ENCODE measurements around the gene MADD.

MADD gene

GRCh38 chr11:47348859-47349258 is 78.9 kb downstream of the MADD start:
- CTCF ChIA-PET: interaction anchor here (0.8 to 2.3 kb wide), 5 partner anchors 12 to 115 kb away, joined by 3 to 5 read pairs (median 4); no protein-coding TSS in a partner anchor
- Histone ChIP-seq H3K27me3 (replicated peaks in 2 of 5; ENCODE audit: control insufficient read depth in 4 of 5, insufficient read depth in 5 of 5, low read length in 4 of 5) (no peaks in the 10 kb centered on the region), H3K27ac (ENCODE audit: insufficient read depth in 1 of 2, low read depth in 1 of 2, low read length in 2 of 2, poor library complexity in 1 of 2, severe bottlenecking in 2 of 2) (no peak overlapping the region), H3K9me3 (ENCODE audit: control extremely low read depth in 1 of 5, control insufficient read depth in 4 of 5, insufficient read depth in 2 of 5, low read depth in 1 of 5, low read length in 4 of 5) (no peaks in the 10 kb centered on the region), H3K36me3 (ENCODE audit: control insufficient read depth in 4 of 4, insufficient read depth in 4 of 4, low read length in 3 of 4) (peaks cover 0 to 2% (median under 1%) of the 10 kb centered on the region in 4 experiments), H3K4me1 (ENCODE audit: control extremely low read depth in 1 of 4, control insufficient read depth in 4 of 4, insufficient read depth in 4 of 4, low read length in 3 of 4) (no peaks in the 10 kb centered on the region), H3K4me3 (ENCODE audit: control insufficient read depth in 1 of 7, extremely low read depth in 1 of 7, insufficient read depth in 4 of 7, low read depth in 2 of 7, low read length in 6 of 7) (no peak overlapping the region)
- 68% methylated on average over 6 of the region's 8 CpGs for WGBS (ENCODE audit: insufficient coverage)
- POLR2A ChIA-PET: no interaction called here
- DNase-seq: peak; percentile 31 to 61 (median 59)

- Histone ChIP-seq H3K27me3 (replicated peaks in 2 of 5; ENCODE audit: control insufficient read depth in 4 of 5, insufficient read depth in 5 of 5, low read length in 4 of 5) (no peaks in the 10 kb centered on the region), H3K4me3 (ENCODE audit: control insufficient read depth in 1 of 7, extremely low read depth in 1 of 7, insufficient read depth in 4 of 7, low read depth in 2 of 7, low read length in 6 of 7) (no peak overlapping the region), H3K27ac (ENCODE audit: insufficient read depth in 1 of 2, low read depth in 1 of 2, low read length in 2 of 2, poor library complexity in 1 of 2, severe bottlenecking in 2 of 2) (no peak overlapping the region), H3K4me1 (ENCODE audit: control extremely low read depth in 1 of 4, control insufficient read depth in 4 of 4, insufficient read depth in 4 of 4, low read length in 3 of 4) (no peaks in the 10 kb centered on the region), H3K36me3 (ENCODE audit: control insufficient read depth in 4 of 4, insufficient read depth in 4 of 4, low read length in 3 of 4) (peaks cover 0 to 9% (median 5%) of the 10 kb centered on the region in 4 experiments), H3K9me3 (ENCODE audit: control extremely low read depth in 1 of 5, control insufficient read depth in 4 of 5, insufficient read depth in 2 of 5, low read depth in 1 of 5, low read length in 4 of 5) (no peaks in the 10 kb centered on the region)
- 96% methylated on average over 19 of the region's 23 CpGs for WGBS (ENCODE audit: insufficient coverage)
- POLR2A ChIA-PET: interaction anchor here (0.7 kb wide), 1 partner anchor 15 kb away, joined by 3 read pairs; no protein-coding TSS in a partner anchor
- DNase-seq: no peak
- CTCF ChIA-PET: interaction anchor here (0.7 to 2.3 kb wide), 8 partner anchors 11 to 162 kb away, joined by 3 to 5 read pairs (median 4); partner anchors contain the start of gene NR1H3
These were observed 79.7 kb downstream of the MADD start for GRCh38 chr11:47349521-47350095.

DNA sequence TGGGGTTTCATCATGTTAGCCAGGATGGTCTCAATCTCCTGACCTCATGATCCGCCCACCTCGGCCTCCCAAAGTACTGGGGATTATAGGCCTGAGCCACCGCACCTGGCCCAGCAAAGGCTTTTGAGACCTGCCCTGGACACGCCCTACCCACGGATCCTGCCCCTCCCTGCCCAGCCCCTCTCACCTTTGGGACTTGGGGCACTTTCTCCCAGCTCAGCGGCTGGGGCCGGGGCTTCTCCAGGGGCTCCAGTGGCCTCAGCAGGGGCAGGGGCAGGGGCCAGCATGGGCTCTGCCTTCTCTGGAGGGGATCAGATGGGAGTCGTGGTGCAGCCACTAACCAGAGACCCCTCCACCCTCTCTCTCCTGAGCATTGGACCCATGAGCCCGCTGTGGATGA is 80.4 kb downstream of the MADD start:
- H3K9me3 ChIP-seq (ENCODE audit: control extremely low read depth in 1 of 5, control insufficient read depth in 4 of 5, insufficient read depth in 2 of 5, low read depth in 1 of 5, low read length in 4 of 5): no peaks in the 10 kb centered on the region
- CTCF ChIA-PET: interaction anchor here (0.7 to 2.3 kb wide), 7 partner anchors 12 to 163 kb away, joined by 3 to 5 read pairs (median 4); partner anchors contain the start of gene NR1H3
- POLR2A ChIA-PET: no interaction called here
- no peak for DNase-seq
- H3K36me3 ChIP-seq (ENCODE audit: control insufficient read depth in 4 of 4, insufficient read depth in 4 of 4, low read length in 3 of 4): peaks cover 0 to 13% (median 7%) of the 10 kb centered on the region in 4 experiments
- no peak overlapping the region for H3K27ac ChIP-seq (ENCODE audit: insufficient read depth in 1 of 2, low read depth in 1 of 2, low read length in 2 of 2, poor library complexity in 1 of 2, severe bottlenecking in 2 of 2)
- WGBS (ENCODE audit: insufficient coverage): 95% methylated on average over 9 of the region's 9 CpGs
- H3K4me1 ChIP-seq (ENCODE audit: control extremely low read depth in 1 of 4, control insufficient read depth in 4 of 4, insufficient read depth in 4 of 4, low read length in 3 of 4): no peaks in the 10 kb centered on the region
- H3K27me3 ChIP-seq (replicated peaks in 2 of 5; ENCODE audit: control insufficient read depth in 4 of 5, insufficient read depth in 5 of 5, low read length in 4 of 5): no peaks in the 10 kb centered on the region
- H3K4me3 ChIP-seq (ENCODE audit: control insufficient read depth in 1 of 7, extremely low read depth in 1 of 7, insufficient read depth in 4 of 7, low read depth in 2 of 7, low read length in 6 of 7): no peak overlapping the region

- peaks cover 2 to 24% (median 14%) of the 10 kb centered on the region in 4 experiments for H3K36me3 ChIP-seq (ENCODE audit: control insufficient read depth in 4 of 4, insufficient read depth in 4 of 4, low read length in 3 of 4)
- H3K27ac ChIP-seq (ENCODE audit: insufficient read depth in 1 of 2, low read depth in 1 of 2, low read length in 2 of 2, poor library complexity in 1 of 2, severe bottlenecking in 2 of 2): no peak overlapping the region
- 95% methylated on average over 29 of the region's 29 CpGs for WGBS (ENCODE audit: insufficient coverage)
- H3K4me1 ChIP-seq (ENCODE audit: control extremely low read depth in 1 of 4, control insufficient read depth in 4 of 4, insufficient read depth in 4 of 4, low read length in 3 of 4): no peaks in the 10 kb centered on the region
- ChIA-PET POLR2A (no interaction called here), CTCF (interaction anchor here (0.7 to 2.3 kb wide), 6 partner anchors 11 to 63 kb away, joined by 3 to 5 read pairs (median 4); no protein-coding TSS in a partner anchor)
- H3K9me3 ChIP-seq (ENCODE audit: control extremely low read depth in 1 of 5, control insufficient read depth in 4 of 5, insufficient read depth in 2 of 5, low read depth in 1 of 5, low read length in 4 of 5): no peaks in the 10 kb centered on the region
- no peak overlapping the region for H3K4me3 ChIP-seq (ENCODE audit: control insufficient read depth in 1 of 7, extremely low read depth in 1 of 7, insufficient read depth in 4 of 7, low read depth in 2 of 7, low read length in 6 of 7)
- no peak for DNase-seq
- no peaks in the 10 kb centered on the region for H3K27me3 ChIP-seq (replicated peaks in 2 of 5; ENCODE audit: control insufficient read depth in 4 of 5, insufficient read depth in 5 of 5, low read length in 4 of 5)
These were observed 81.5 kb downstream of the MADD start for GRCh38 chr11:47351156-47352126.

DNA sequence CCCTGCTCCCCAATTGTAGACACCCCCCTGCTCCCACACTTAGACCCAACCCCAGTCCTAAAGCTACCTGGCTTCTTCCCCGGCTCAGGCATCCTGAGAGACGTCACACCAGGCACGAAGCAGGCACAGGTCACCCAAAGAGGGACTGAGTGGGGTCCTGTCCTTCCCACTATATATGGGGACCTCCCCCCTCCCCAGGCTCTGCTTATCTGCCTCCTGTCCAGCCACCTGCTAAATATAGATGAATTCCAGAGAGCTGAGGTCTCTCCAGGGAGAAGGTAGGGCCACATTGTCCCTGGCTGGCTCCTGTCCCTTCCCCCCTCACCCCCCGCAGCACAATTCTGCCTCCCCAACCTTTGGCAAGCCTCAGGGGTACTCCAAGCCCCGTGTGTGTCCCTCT is 82.6 kb downstream of the MADD start, which contains the start of gene MYBPC3:
TSS of gene MYBPC3 (minus strand) at position 147 of the 400 bp plus-strand sequence. CDS start at position 92, 55 bp downstream.
- Histone ChIP-seq H3K27me3 (replicated peaks in 2 of 5; ENCODE audit: control insufficient read depth in 4 of 5, insufficient read depth in 5 of 5, low read length in 4 of 5) (no peaks in the 10 kb centered on the region), H3K4me1 (ENCODE audit: control extremely low read depth in 1 of 4, control insufficient read depth in 4 of 4, insufficient read depth in 4 of 4, low read length in 3 of 4) (no peaks in the 10 kb centered on the region), H3K4me3 (ENCODE audit: control insufficient read depth in 1 of 7, extremely low read depth in 1 of 7, insufficient read depth in 4 of 7, low read depth in 2 of 7, low read length in 6 of 7) (no peak within 1 kb of the TSS), H3K9me3 (ENCODE audit: control extremely low read depth in 1 of 5, control insufficient read depth in 4 of 5, insufficient read depth in 2 of 5, low read depth in 1 of 5, low read length in 4 of 5) (no peaks in the 10 kb centered on the region), H3K36me3 (ENCODE audit: control insufficient read depth in 4 of 4, insufficient read depth in 4 of 4, low read length in 3 of 4) (peaks cover 7 to 34% (median 17%) of the 10 kb centered on the region in 4 experiments), H3K27ac (ENCODE audit: insufficient read depth in 1 of 2, low read depth in 1 of 2, low read length in 2 of 2, poor library complexity in 1 of 2, severe bottlenecking in 2 of 2) (no peak within 1 kb of the TSS)
- DNase-seq: no peak
- CTCF ChIA-PET: interaction anchor here (1.1 kb wide), 1 partner anchor 47 kb away, joined by 3 read pairs; no protein-coding TSS in a partner anchor
- 92% methylated on average over 4 of the region's 5 CpGs for WGBS (ENCODE audit: insufficient coverage)
- POLR2A ChIA-PET: no interaction called here

GRCh38 chr11:47353978-47354774 is 84.2 kb downstream of the MADD start:
- Histone ChIP-seq H3K27ac (ENCODE audit: insufficient read depth in 1 of 2, low read depth in 1 of 2, low read length in 2 of 2, poor library complexity in 1 of 2, severe bottlenecking in 2 of 2) (no peak overlapping the region), H3K4me1 (ENCODE audit: control extremely low read depth in 1 of 4, control insufficient read depth in 4 of 4, insufficient read depth in 4 of 4, low read length in 3 of 4) (peaks cover 0 to 13% (median 7%) of the 10 kb centered on the region in 4 experiments), H3K9me3 (ENCODE audit: control extremely low read depth in 1 of 5, control insufficient read depth in 4 of 5, insufficient read depth in 2 of 5, low read depth in 1 of 5, low read length in 4 of 5) (no peaks in the 10 kb centered on the region), H3K36me3 (ENCODE audit: control insufficient read depth in 4 of 4, insufficient read depth in 4 of 4, low read length in 3 of 4) (peaks cover 7 to 49% (median 21%) of the 10 kb centered on the region in 4 experiments), H3K27me3 (replicated peaks in 2 of 5; ENCODE audit: control insufficient read depth in 4 of 5, insufficient read depth in 5 of 5, low read length in 4 of 5) (no peaks in the 10 kb centered on the region), H3K4me3 (ENCODE audit: control insufficient read depth in 1 of 7, extremely low read depth in 1 of 7, insufficient read depth in 4 of 7, low read depth in 2 of 7, low read length in 6 of 7) (no peak overlapping the region)
- DNase-seq: no peak
- 98% methylated on average over 15 of the region's 15 CpGs for WGBS (ENCODE audit: insufficient coverage)
- ChIA-PET POLR2A (interaction anchor here (0.6 kb wide), 1 partner anchor 119 kb away, joined by 3 read pairs; no protein-coding TSS in a partner anchor), CTCF (interaction anchor here (1.2 to 2.1 kb wide), 4 partner anchors 8 to 57 kb away, joined by 3 to 6 read pairs (median 4); no protein-coding TSS in a partner anchor)

Measured in common myeloid progenitor, CD34-positive (primary cell).